ENCODE measurements around the gene GRIN2A.

GRIN2A gene

DNA sequence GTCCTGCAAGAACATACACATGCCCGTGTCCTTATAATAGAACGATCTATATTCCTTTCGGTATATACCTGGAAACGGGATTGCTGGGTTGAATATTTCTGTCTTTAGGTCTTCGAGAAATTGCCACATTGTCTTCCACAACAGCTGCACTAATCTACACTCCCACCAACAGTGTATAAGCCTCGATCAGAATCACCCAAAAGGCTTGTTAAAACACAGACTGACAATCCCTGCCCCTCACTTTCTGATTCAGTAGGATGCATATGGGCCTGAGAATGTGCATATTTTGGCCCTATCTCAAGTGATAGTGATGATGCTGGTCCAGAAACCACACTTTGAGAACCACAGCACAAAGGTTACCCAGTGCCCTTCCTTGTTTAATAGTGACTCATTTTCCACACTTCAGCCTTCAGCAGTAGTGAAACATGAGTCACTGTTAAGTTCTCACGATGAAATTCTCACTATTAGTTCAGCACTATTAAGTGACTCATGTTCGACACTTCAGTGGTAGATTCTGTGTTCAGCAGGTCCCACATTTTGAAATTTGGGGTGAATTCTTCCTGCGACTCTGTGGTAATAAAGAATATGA, 215.6 kb downstream of the GRIN2A start:
- no peak for TF ChIP-seq SUZ12 (IDR thresholded peaks at IDR 0.05; ENCODE audit: extremely low read depth, insufficient read depth, insufficient read length)
- no peak for TF ChIP-seq YY1 (IDR thresholded peaks at IDR 0.05; ENCODE audit: insufficient read depth, insufficient read length)
- no peak for TF ChIP-seq ZNF274 (IDR thresholded peaks at IDR 0.05; ENCODE audit: low read depth, low read length)
- Histone ChIP-seq H3K9ac (ENCODE audit: insufficient read length, low read depth) (no peak overlapping the region), H3K9me3 (ENCODE audit: insufficient read depth, low read length) (no peaks in the 10 kb centered on the region; the same call in 1 of the 2 replicates), H3K27me3 (ENCODE audit: insufficient read depth, insufficient read length) (no peaks in the 10 kb centered on the region), H3K4me3 (ENCODE audit: insufficient read length, low read depth) (no peak overlapping the region), H3K4me1 (ENCODE audit: insufficient read depth, insufficient read length) (no peaks in the 10 kb centered on the region), H3K36me3 (ENCODE audit: insufficient read depth, insufficient read length, low read length) (no peaks in the 10 kb centered on the region)
- DNase-seq (ENCODE audit: low read depth, low spot score), result no peak

DNA sequence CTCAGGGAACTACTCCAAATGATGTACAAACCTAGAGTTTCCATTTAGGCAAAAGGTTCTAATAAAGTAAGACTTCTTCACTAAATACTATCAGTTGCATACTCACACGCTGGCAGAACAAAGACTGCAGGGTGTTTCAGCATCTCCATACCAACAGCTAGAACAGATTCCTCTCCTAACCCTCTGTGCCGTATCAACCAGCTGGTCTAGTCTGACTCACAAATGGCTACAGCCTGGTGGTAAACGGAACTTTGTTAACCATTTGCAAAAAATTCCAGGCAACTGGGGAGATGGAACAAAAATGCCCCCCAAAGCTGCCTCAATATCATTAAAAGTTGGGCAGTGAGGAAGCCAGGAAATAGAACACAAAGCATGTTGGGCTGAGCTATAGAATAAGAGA, 217.1 kb downstream of the GRIN2A start:
- no peak for DNase-seq (ENCODE audit: low read depth, low spot score)
- H3K9me3 ChIP-seq (ENCODE audit: insufficient read depth, low read length), result no peaks in the 10 kb centered on the region
- H3K4me1 ChIP-seq (ENCODE audit: insufficient read depth, insufficient read length), result no peaks in the 10 kb centered on the region
- no peak overlapping the region for H3K4me3 ChIP-seq (ENCODE audit: insufficient read length, low read depth)
- no peaks in the 10 kb centered on the region for H3K36me3 ChIP-seq (ENCODE audit: insufficient read depth, insufficient read length, low read length)
- H3K27me3 ChIP-seq (ENCODE audit: insufficient read depth, insufficient read length), result no peaks in the 10 kb centered on the region
- no peak overlapping the region for H3K9ac ChIP-seq (ENCODE audit: insufficient read length, low read depth)
- TF ChIP-seq ZNF274 (IDR thresholded peaks at IDR 0.05; ENCODE audit: low read depth, low read length), result no peak
- TF ChIP-seq YY1 (IDR thresholded peaks at IDR 0.05; ENCODE audit: insufficient read depth, insufficient read length), result no peak
- no peak for TF ChIP-seq SUZ12 (IDR thresholded peaks at IDR 0.05; ENCODE audit: extremely low read depth, insufficient read depth, insufficient read length)

DNA sequence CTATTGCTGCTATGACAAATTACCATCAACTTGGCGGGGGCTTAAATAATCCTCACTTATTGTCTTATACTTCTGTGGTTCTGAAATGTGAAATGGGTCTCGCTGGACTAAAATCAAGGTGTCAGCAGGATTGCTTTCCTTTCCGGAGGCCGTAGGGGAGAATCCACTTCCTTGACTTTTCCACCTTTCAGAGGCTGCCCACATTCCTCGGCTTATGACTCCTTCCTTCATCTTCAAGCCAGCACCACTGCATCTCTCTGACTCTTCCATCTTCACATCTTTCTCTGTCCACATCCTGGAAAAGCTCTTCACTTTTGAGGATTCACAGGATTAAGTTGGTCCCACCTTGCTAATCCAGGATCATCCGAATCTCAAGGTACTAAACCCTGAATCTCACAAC, 217.8 kb downstream of the GRIN2A start:
- Histone ChIP-seq H3K27me3 (ENCODE audit: insufficient read depth, insufficient read length) (no peaks in the 10 kb centered on the region), H3K36me3 (ENCODE audit: insufficient read depth, insufficient read length, low read length) (no peaks in the 10 kb centered on the region), H3K9ac (ENCODE audit: insufficient read length, low read depth) (no peak overlapping the region), H3K4me1 (ENCODE audit: insufficient read depth, insufficient read length) (no peaks in the 10 kb centered on the region), H3K4me3 (ENCODE audit: insufficient read length, low read depth) (no peak overlapping the region), H3K9me3 (ENCODE audit: insufficient read depth, low read length) (no peaks in the 10 kb centered on the region)
- TF ChIP-seq SUZ12 (IDR thresholded peaks at IDR 0.05; ENCODE audit: extremely low read depth, insufficient read depth, insufficient read length), result no peak
- DNase-seq (ENCODE audit: low read depth, low spot score), result no peak

DNA sequence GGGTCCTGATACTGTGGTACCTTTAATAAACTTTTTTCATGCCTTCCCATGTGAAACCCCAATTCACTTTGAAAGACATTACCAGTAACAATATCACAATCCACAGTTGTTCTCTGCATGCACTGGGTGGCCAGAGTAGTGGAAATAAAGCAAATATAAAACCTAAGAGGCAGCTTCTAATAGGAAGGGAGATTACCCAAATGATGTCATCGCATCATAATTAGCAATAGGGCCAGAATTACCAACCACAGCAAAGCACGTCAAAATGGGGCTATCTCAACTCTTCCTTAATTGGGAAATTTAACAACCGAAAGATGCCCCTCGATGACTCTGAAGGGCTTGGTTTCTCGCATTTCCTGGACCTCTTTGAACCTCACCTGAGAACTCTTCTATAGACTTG, 224.8 kb downstream of the GRIN2A start:
- TF ChIP-seq YY1 (IDR thresholded peaks at IDR 0.05; ENCODE audit: insufficient read depth, insufficient read length), result no peak
- TF ChIP-seq ZNF274 (IDR thresholded peaks at IDR 0.05; ENCODE audit: low read depth, low read length), result no peak
- TF ChIP-seq SUZ12 (IDR thresholded peaks at IDR 0.05; ENCODE audit: extremely low read depth, insufficient read depth, insufficient read length), result no peak
- H3K9ac ChIP-seq (ENCODE audit: insufficient read length, low read depth), result no peak overlapping the region
- no peak for DNase-seq (ENCODE audit: low read depth, low spot score)
- H3K36me3 ChIP-seq (ENCODE audit: insufficient read depth, insufficient read length, low read length), result no peaks in the 10 kb centered on the region
- no peaks in the 10 kb centered on the region for H3K4me1 ChIP-seq (ENCODE audit: insufficient read depth, insufficient read length)
- H3K9me3 ChIP-seq (ENCODE audit: insufficient read depth, low read length), result no peaks in the 10 kb centered on the region
- no peaks in the 10 kb centered on the region for H3K27me3 ChIP-seq (ENCODE audit: insufficient read depth, insufficient read length)
- H3K4me3 ChIP-seq (ENCODE audit: insufficient read length, low read depth), result no peak overlapping the region

DNA sequence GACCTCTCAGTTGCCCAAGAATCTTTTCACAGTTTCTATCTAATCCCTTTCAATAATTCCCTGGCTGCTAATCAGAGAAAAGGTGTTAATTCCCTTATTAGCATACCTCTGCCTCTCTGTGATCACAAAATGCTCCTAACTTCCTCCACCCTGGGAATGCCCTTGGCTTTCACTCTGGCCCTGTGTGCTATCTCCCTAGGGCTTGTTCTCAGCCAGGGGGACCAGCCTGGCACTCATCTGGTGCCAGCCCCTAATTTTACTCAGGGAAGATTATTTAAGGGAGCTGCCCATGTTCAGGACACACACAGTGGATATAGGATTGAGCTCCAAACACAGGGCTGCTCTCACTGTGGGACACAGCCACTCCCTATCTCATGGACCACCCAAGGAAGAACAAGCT, 225.2 kb downstream of the GRIN2A start:
- Histone ChIP-seq H3K36me3 (ENCODE audit: insufficient read depth, insufficient read length, low read length) (no peaks in the 10 kb centered on the region), H3K4me1 (ENCODE audit: insufficient read depth, insufficient read length) (no peaks in the 10 kb centered on the region), H3K9ac (ENCODE audit: insufficient read length, low read depth) (no peak overlapping the region), H3K4me3 (ENCODE audit: insufficient read length, low read depth) (no peak overlapping the region), H3K27me3 (ENCODE audit: insufficient read depth, insufficient read length) (no peaks in the 10 kb centered on the region), H3K9me3 (ENCODE audit: insufficient read depth, low read length) (no peaks in the 10 kb centered on the region)
- DNase-seq (ENCODE audit: low read depth, low spot score), result no peak
- TF ChIP-seq YY1 (IDR thresholded peaks at IDR 0.05; ENCODE audit: insufficient read depth, insufficient read length) (no peak), ZNF274 (IDR thresholded peaks at IDR 0.05; ENCODE audit: low read depth, low read length) (no peak), SUZ12 (IDR thresholded peaks at IDR 0.05; ENCODE audit: extremely low read depth, insufficient read depth, insufficient read length) (no peak)

DNA sequence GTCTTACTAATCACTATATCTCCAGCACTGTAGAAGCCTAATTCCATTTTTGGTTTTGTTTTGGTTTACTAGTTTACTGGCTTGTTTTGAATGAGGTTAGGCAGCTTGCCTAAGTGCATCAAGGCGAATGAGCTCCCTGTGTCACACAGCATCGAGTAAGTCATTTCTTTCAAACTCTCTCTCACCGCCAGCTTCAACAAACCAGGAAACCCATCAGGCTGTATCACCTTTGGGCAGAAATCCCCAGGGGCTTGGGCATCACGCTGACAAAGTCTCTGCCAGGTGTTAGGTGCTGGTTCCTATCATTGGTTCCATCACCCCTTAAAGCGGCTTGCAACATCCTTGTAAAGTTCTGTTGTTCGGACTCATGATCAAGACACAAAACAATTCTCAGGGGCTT, 226.6 kb downstream of the GRIN2A start:
- DNase-seq (ENCODE audit: low read depth, low spot score), result no peak
- Histone ChIP-seq H3K9ac (ENCODE audit: insufficient read length, low read depth) (no peak overlapping the region), H3K36me3 (ENCODE audit: insufficient read depth, insufficient read length, low read length) (no peaks in the 10 kb centered on the region), H3K9me3 (ENCODE audit: insufficient read depth, low read length) (no peaks in the 10 kb centered on the region), H3K27me3 (ENCODE audit: insufficient read depth, insufficient read length) (no peaks in the 10 kb centered on the region), H3K4me3 (ENCODE audit: insufficient read length, low read depth) (no peak overlapping the region), H3K4me1 (ENCODE audit: insufficient read depth, insufficient read length) (no peaks in the 10 kb centered on the region)
- TF ChIP-seq YY1 (IDR thresholded peaks at IDR 0.05; ENCODE audit: insufficient read depth, insufficient read length) (no peak), ZNF274 (IDR thresholded peaks at IDR 0.05; ENCODE audit: low read depth, low read length) (no peak)

DNA sequence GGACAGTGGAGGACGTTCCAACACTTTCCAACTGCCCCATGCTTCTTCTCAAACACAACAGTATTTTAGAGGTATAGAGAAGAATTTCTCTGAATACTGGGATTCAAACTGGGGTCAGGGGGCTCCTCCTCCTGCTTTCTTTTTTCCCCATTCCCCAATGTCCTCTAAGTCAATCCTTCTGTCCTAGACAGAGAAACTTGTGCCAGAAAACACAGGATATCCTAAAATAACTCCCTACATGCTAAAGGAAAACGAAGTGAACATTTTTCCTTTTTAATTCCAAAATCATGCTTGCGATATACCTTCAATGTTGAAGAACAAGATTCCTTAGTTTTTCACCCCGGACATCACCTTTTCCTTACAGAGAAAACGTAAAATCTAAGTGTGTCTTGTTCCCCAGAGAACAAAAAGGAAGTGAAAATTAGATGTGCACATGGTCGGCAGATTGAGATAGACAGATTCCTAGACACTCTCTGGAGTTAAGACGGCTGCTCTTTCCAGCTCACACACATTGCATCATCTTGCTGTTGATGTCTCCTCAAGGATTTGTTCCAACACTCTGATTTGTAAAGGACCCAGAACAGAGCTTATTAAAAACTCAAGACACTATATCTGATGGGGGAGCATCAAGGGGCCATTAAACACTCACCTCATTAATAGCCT, 228.2 kb downstream of the GRIN2A start:
- H3K36me3 ChIP-seq (ENCODE audit: insufficient read depth, insufficient read length, low read length), result no peaks in the 10 kb centered on the region
- no peak for DNase-seq (ENCODE audit: low read depth, low spot score)
- no peak overlapping the region for H3K4me3 ChIP-seq (ENCODE audit: insufficient read length, low read depth)
- TF ChIP-seq YY1 (IDR thresholded peaks at IDR 0.05; ENCODE audit: insufficient read depth, insufficient read length), result no peak
- no peak for TF ChIP-seq ZNF274 (IDR thresholded peaks at IDR 0.05; ENCODE audit: low read depth, low read length)
- no peak for TF ChIP-seq SUZ12 (IDR thresholded peaks at IDR 0.05; ENCODE audit: extremely low read depth, insufficient read depth, insufficient read length)
- no peaks in the 10 kb centered on the region for H3K9me3 ChIP-seq (ENCODE audit: insufficient read depth, low read length)
- H3K27me3 ChIP-seq (ENCODE audit: insufficient read depth, insufficient read length), result no peaks in the 10 kb centered on the region
- no peak overlapping the region for H3K9ac ChIP-seq (ENCODE audit: insufficient read length, low read depth)
- no peaks in the 10 kb centered on the region for H3K4me1 ChIP-seq (ENCODE audit: insufficient read depth, insufficient read length)

Measured in NT2/D1 (cell line).